C4-2B (cell line): ENCODE measurements around the gene CUX1.

ENCODE experiments used
- ZFX ChIP-seq: fragments of 450-650 bp; IDR thresholded peaks from 2 replicates; pipeline ENCODE4 v1.6.1; 2017
- TF ChIP-seq, protein P1 (sequence below): fragments of 450-650 bp; conservative IDR thresholded peaks from 2 replicates; pipeline ENCODE4 v1.5.1; 2017; ENCODE audit warnings: mild to moderate bottlenecking

DNA sequence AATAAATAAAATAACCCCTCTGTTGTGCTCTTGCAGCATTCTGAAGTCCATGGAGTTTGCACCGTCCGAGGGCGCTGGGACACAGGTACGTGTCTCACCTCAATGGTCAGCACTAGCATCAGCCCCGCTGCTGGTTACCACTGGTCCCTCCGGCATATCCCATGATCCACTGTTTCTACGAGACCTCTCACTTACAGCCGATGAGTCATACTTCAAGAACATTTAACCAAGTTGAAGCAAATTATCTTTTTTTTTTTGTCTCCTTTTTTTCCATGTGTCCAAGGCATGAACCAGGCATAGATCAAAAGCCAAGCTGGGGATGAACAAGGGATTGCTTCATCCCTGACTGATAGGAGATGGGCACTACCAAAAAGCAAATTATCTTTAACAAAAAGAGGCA is 376.4 kb downstream of the CUX1 start:
- TF ChIP-seq, protein P1, sequence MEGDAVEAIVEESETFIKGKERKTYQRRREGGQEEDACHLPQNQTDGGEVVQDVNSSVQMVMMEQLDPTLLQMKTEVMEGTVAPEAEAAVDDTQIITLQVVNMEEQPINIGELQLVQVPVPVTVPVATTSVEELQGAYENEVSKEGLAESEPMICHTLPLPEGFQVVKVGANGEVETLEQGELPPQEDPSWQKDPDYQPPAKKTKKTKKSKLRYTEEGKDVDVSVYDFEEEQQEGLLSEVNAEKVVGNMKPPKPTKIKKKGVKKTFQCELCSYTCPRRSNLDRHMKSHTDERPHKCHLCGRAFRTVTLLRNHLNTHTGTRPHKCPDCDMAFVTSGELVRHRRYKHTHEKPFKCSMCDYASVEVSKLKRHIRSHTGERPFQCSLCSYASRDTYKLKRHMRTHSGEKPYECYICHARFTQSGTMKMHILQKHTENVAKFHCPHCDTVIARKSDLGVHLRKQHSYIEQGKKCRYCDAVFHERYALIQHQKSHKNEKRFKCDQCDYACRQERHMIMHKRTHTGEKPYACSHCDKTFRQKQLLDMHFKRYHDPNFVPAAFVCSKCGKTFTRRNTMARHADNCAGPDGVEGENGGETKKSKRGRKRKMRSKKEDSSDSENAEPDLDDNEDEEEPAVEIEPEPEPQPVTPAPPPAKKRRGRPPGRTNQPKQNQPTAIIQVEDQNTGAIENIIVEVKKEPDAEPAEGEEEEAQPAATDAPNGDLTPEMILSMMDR: no peak
- TF ChIP-seq ZFX: no peak
